HEK293 (cell line): Measurements from ENCODE around the gene WDR18.

Experiments used
- KLF7 ChIP-seq: fragments of 450-650 bp; formaldehyde crosslinking; IDR thresholded peaks from 2 replicates; pipeline ENCODE4 v1.5.1; 2016; ENCODE audit warnings: missing biosample characterization, missing genetic modification characterization, borderline replicate concordance
- TRIM28 ChIP-seq: IDR thresholded peaks from 2 replicates; pipeline ENCODE4 v1.6.1; 2011; ENCODE audit warnings: low read length, control low read depth, borderline replicate concordance
- YY1 ChIP-seq: fragments of 450-650 bp; formaldehyde crosslinking; IDR thresholded peaks from 2 replicates; pipeline ENCODE4 v1.5.1; 2018; ENCODE audit warnings: missing biosample characterization, missing genetic modification characterization
- ZNF112 ChIP-seq: fragments of 450-650 bp; formaldehyde crosslinking; IDR thresholded peaks from 2 replicates; pipeline ENCODE4 v1.5.0; 2017; ENCODE audit warnings: missing biosample characterization, missing genetic modification characterization
- ZNF140 ChIP-seq: fragments of 450-650 bp; formaldehyde crosslinking; IDR thresholded peaks from 2 replicates; pipeline ENCODE4 v1.5.1; 2016; ENCODE audit warnings: missing biosample characterization, missing genetic modification characterization
- ZNF174 ChIP-seq: fragments of 450-650 bp; formaldehyde crosslinking; IDR thresholded peaks from 2 replicates; pipeline ENCODE4 v1.5.0; 2017; ENCODE audit warnings: missing biosample characterization, mild to moderate bottlenecking, missing genetic modification characterization
- ZNF266 ChIP-seq: fragments of 450-650 bp; formaldehyde crosslinking; IDR thresholded peaks from 2 replicates; pipeline ENCODE4 v1.5.1; 2016; ENCODE audit warnings: missing biosample characterization, missing genetic modification characterization, low read depth
- ZNF274 ChIP-seq, 2 experiments: fragments of 200-500 bp in 1 of 2; fragments of 450-650 bp in 1 of 2; sonication (Bioruptor generic) in 1 of 2; formaldehyde crosslinking in 1 of 2; IDR thresholded peaks; 2 replicates each; pipeline versions ENCODE4 v1.5.1 to v1.6.1; 2014 to 2016; ENCODE audit warnings: borderline replicate concordance in 1 of 2, inconsistent platforms in 1 of 2, low read length in 1 of 2, missing biosample characterization in 1 of 2, missing genetic modification characterization in 1 of 2
- ZNF350 ChIP-seq: fragments of 450-650 bp; formaldehyde crosslinking; IDR thresholded peaks from 2 replicates; pipeline ENCODE4 v1.5.0; 2017; ENCODE audit warnings: missing biosample characterization, mild to moderate bottlenecking, missing genetic modification characterization
- ZNF830 ChIP-seq: fragments of 450-650 bp; IDR thresholded peaks from 2 replicates; pipeline ENCODE4 v1.5.0; 2018; ENCODE audit warnings: missing biosample characterization, missing genetic modification characterization, low read depth, mild to moderate bottlenecking, moderate library complexity
- TF ChIP-seq, protein P1 (sequence below): fragments of 450-650 bp; formaldehyde crosslinking; IDR thresholded peaks from 2 replicates; pipeline ENCODE4 v1.5.1; 2016; ENCODE audit warnings: missing biosample characterization, missing genetic modification characterization
- TF ChIP-seq, protein P2 (sequence below): fragments of 450-650 bp; formaldehyde crosslinking; optimal IDR thresholded peaks from 2 replicates; pipeline ENCODE3; 2016; ENCODE audit warnings: missing biosample characterization, mild to moderate bottlenecking, missing genetic modification characterization

DNA sequence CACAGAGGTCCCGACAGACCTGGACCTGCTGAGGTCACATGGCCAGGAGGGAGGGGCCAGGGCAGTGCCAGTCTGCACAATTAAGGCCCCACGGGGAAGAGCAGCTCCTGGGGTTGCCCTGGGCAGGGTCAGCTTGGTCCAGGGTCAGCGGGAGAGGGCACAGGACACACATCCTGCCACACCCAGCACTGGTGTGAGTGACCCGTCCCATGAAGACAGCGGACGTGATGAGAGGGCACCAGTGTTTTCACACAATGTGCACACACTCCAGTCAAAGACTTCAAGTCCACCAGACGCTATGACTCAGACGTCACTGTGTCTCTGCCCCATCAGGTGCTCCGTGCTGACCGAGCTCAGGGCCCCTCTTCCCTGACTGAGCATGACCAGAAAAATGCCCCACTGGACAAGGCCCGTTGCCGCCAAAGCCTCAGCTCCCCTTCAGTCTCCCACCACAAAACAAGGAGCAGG lies 32.5 kb downstream of the WDR18 start:
- TF ChIP-seq, protein P1, sequence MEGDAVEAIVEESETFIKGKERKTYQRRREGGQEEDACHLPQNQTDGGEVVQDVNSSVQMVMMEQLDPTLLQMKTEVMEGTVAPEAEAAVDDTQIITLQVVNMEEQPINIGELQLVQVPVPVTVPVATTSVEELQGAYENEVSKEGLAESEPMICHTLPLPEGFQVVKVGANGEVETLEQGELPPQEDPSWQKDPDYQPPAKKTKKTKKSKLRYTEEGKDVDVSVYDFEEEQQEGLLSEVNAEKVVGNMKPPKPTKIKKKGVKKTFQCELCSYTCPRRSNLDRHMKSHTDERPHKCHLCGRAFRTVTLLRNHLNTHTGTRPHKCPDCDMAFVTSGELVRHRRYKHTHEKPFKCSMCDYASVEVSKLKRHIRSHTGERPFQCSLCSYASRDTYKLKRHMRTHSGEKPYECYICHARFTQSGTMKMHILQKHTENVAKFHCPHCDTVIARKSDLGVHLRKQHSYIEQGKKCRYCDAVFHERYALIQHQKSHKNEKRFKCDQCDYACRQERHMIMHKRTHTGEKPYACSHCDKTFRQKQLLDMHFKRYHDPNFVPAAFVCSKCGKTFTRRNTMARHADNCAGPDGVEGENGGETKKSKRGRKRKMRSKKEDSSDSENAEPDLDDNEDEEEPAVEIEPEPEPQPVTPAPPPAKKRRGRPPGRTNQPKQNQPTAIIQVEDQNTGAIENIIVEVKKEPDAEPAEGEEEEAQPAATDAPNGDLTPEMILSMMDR (tag by site-specific recombination), result no peak
- TF ChIP-seq ZNF140 (no peak), ZNF112 (tag by site-specific recombination) (no peak), ZNF350 (tag by site-specific recombination) (no peak), ZNF274 (IDR thresholded peaks at IDR 0.05; ENCODE audit: low read length) (no peak), ZNF274 (tag by site-specific recombination; IDR thresholded peaks at IDR 0.05; ENCODE audit: borderline replicate concordance) (no peak), ZNF830 (tag by site-specific recombination) (no peak), ZNF174 (tag by site-specific recombination) (no peak), TRIM28 (no peak), YY1 (tag by site-specific recombination) (no peak), ZNF266 (tag by site-specific recombination) (no peak), KLF7 (tag by site-specific recombination) (no peak)
- TF ChIP-seq, protein P2, sequence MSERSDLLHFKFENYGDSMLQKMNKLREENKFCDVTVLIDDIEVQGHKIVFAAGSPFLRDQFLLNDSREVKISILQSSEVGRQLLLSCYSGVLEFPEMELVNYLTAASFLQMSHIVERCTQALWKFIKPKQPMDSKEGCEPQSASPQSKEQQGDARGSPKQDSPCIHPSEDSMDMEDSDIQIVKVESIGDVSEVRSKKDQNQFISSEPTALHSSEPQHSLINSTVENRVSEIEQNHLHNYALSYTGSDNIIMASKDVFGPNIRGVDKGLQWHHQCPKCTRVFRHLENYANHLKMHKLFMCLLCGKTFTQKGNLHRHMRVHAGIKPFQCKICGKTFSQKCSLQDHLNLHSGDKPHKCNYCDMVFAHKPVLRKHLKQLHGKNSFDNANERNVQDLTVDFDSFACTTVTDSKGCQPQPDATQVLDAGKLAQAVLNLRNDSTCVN (tag by site-specific recombination), result no peak
